Parathyroid adenoma (tissue), 2 donors: ENCODE measurements around the gene POLK.
"Not testable (repeated sequence)": the region's sequence is repeated elsewhere in the genome, so short reads cannot be mapped to it uniquely, and the experiment has no call there.

Experiments used
- H2AFZ ChIP-seq: fragments of 300-600 bp; sonication (generic); one replicate; pipeline ENCODE4 v1.7.0; 2017; ENCODE audit warnings: antibody characterized with exemption, mild to moderate bottlenecking
- H3K27ac ChIP-seq: fragments of 300-600 bp; sonication (generic); one replicate; pipeline ENCODE4 v1.7.0; 2017
- H3K27me3 ChIP-seq: fragments of 300-600 bp; sonication (generic); one replicate; pipeline ENCODE4 v1.7.0; 2017; ENCODE audit warnings: low read length; ENCODE audit not compliant: control insufficient read depth, insufficient read depth
- H3K36me3 ChIP-seq: fragments of 300-600 bp; sonication (generic); one replicate; pipeline ENCODE4 v1.7.0; 2017; ENCODE audit warnings: low read length; ENCODE audit not compliant: control insufficient read depth, insufficient read depth
- H3K4me1 ChIP-seq: fragments of 300-600 bp; sonication (generic); one replicate; pipeline ENCODE4 v1.7.0; 2017; ENCODE audit warnings: control low read depth
- H3K4me2 ChIP-seq: fragments of 300-600 bp; sonication (generic); one replicate; pipeline ENCODE4 v1.7.0; 2017; ENCODE audit warnings: low read length
- H3K4me3 ChIP-seq: fragments of 300-600 bp; sonication (generic); one replicate; pipeline ENCODE4 v1.7.0; 2017; ENCODE audit warnings: low read depth, low read length
- H3K79me2 ChIP-seq: fragments of 300-600 bp; sonication (generic); one replicate; pipeline ENCODE4 v1.7.0; 2017; ENCODE audit warnings: control low read depth
- H3K9ac ChIP-seq: fragments of 300-600 bp; sonication (generic); one replicate; pipeline ENCODE4 v1.7.0; 2017; ENCODE audit warnings: mild to moderate bottlenecking
- H3K9me3 ChIP-seq: fragments of 300-600 bp; sonication (generic); one replicate; pipeline ENCODE4 v1.7.0; 2017; ENCODE audit warnings: low read length; ENCODE audit not compliant: control insufficient read depth
- CTCF ChIP-seq: fragments of 300-600 bp; sonication (generic); IDR thresholded peaks from one replicate; pipeline ENCODE4 v1.7.0; 2017; ENCODE audit warnings: antibody characterized with exemption, mild to moderate bottlenecking
- donor health status: primary hyperparathyroidism.

Gene POLK

GRCh38 chr5:75566710-75567309 is 55.1 kb downstream of the POLK start:
- H3K4me1 ChIP-seq: peaks cover 6% of the 10 kb centered on the region
- no peak overlapping the region for H3K4me3 ChIP-seq
- H3K27ac ChIP-seq: no peak overlapping the region
- H3K36me3 ChIP-seq: no peaks in the 10 kb centered on the region
- peaks cover 32% of the 10 kb centered on the region for H3K79me2 ChIP-seq
- H3K9me3 ChIP-seq: no peaks in the 10 kb centered on the region
- H3K27me3 ChIP-seq: no peaks in the 10 kb centered on the region
- no peak overlapping the region for H3K4me2 ChIP-seq
- no peak for TF ChIP-seq CTCF
- H3K9ac ChIP-seq: no peak overlapping the region
- no peak overlapping the region for H2AFZ ChIP-seq

DNA sequence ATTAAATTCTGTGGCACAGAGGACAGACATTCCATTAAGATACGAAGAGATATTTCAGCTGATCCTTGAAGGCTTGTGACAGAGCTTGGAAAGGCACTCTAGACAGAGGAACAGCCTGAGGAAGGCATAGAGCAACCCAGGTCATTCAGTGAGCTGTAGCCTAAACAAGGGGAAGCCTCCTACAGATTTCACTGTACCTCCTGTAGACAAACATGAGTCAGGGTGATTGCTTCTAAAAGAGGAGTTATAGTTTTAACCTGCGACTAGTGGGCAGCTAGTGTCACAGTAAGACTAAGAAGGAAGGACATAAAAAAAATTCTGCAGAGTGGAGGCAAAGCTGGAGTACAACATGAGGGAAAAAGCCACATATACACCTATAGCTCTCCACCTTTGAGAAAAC is 56.0 kb downstream of the POLK start:
- H2AFZ ChIP-seq: no peak overlapping the region
- peaks cover 6% of the 10 kb centered on the region for H3K4me1 ChIP-seq
- no peak overlapping the region for H3K4me2 ChIP-seq
- no peak overlapping the region for H3K9ac ChIP-seq
- no peaks in the 10 kb centered on the region for H3K9me3 ChIP-seq
- H3K4me3 ChIP-seq: no peak overlapping the region
- no peaks in the 10 kb centered on the region for H3K27me3 ChIP-seq
- no peak overlapping the region for H3K27ac ChIP-seq
- no peak for TF ChIP-seq CTCF
- H3K79me2 ChIP-seq: peaks cover 28% of the 10 kb centered on the region
- H3K36me3 ChIP-seq: no peaks in the 10 kb centered on the region

GRCh38 chr5:75568202-75568601 is 56.5 kb downstream of the POLK start:
- peaks cover 24% of the 10 kb centered on the region for H3K79me2 ChIP-seq
- peaks cover 6% of the 10 kb centered on the region for H3K4me1 ChIP-seq
- no peak for TF ChIP-seq CTCF
- H3K27me3 ChIP-seq: no peaks in the 10 kb centered on the region
- no peak overlapping the region for H3K4me3 ChIP-seq
- H3K27ac ChIP-seq: no peak overlapping the region
- no peak overlapping the region for H3K4me2 ChIP-seq
- H2AFZ ChIP-seq: no peak overlapping the region
- no peak overlapping the region for H3K9ac ChIP-seq
- H3K9me3 ChIP-seq: no peaks in the 10 kb centered on the region
- H3K36me3 ChIP-seq: no peaks in the 10 kb centered on the region

- H3K27ac ChIP-seq: no peak overlapping the region
- H3K4me3 ChIP-seq: no peak overlapping the region
- peaks cover 2% of the 10 kb centered on the region for H3K79me2 ChIP-seq
- H3K9me3 ChIP-seq: no peaks in the 10 kb centered on the region
- TF ChIP-seq CTCF: no peak
- peaks cover 6% of the 10 kb centered on the region for H3K4me1 ChIP-seq
- no peak overlapping the region for H3K9ac ChIP-seq
- no peak overlapping the region for H3K4me2 ChIP-seq
- no peak overlapping the region for H2AFZ ChIP-seq
- no peaks in the 10 kb centered on the region for H3K27me3 ChIP-seq
- H3K36me3 ChIP-seq: no peaks in the 10 kb centered on the region
These were observed 59.9 kb downstream of the POLK start for GRCh38 chr5:75571547-75571946.

DNA sequence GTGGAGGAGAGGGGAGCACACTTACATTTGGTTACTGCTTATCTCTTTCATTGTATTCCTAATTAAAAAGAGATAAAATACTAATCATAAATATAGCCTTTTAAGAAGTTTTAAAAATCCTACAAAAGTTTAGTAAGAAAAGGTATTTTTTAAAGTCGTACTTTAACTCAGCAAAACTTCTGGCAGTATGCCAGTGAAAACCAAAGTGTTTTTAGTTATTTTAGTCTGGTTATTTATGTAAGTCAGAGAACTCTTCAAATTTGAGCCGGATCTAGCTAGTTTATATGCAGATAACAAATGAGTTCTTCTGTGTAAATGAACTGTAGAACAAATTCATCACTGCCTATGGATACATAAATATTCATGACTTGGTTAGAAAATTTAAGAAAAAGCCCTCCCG is 63.1 kb downstream of the POLK start:
- Histone ChIP-seq H3K4me3 (no peak overlapping the region), H2AFZ (no peak overlapping the region), H3K9me3 (no peaks in the 10 kb centered on the region), H3K4me2 (no peak overlapping the region), H3K9ac (no peak overlapping the region), H3K79me2 (no peaks in the 10 kb centered on the region), H3K36me3 (no peaks in the 10 kb centered on the region), H3K27ac (no peak overlapping the region), H3K4me1 (no peaks in the 10 kb centered on the region), H3K27me3 (no peaks in the 10 kb centered on the region)
- no peak for TF ChIP-seq CTCF

GRCh38 chr5:75578280-75578679 is 66.6 kb downstream of the POLK start:
- H3K27me3 ChIP-seq, H3K9ac ChIP-seq, H2AFZ ChIP-seq, H3K27ac ChIP-seq, H3K4me3 ChIP-seq, H3K79me2 ChIP-seq, H3K36me3 ChIP-seq, H3K4me1 ChIP-seq, H3K4me2 ChIP-seq, H3K9me3 ChIP-seq: not testable (repeated sequence)
